NCI-H2107 (cell line): Measurements from ENCODE around the gene PRPF40B.
"Not testable (repeated sequence)": the region's sequence is repeated elsewhere in the genome, so short reads cannot be mapped to it uniquely, and the experiment has no call there.

Experiments
- DNase-seq: peaks from one replicate; lab custom pipeline; 2025; lab: John Stamatoyannopoulos, UW

The PRPF40B gene

DNA sequence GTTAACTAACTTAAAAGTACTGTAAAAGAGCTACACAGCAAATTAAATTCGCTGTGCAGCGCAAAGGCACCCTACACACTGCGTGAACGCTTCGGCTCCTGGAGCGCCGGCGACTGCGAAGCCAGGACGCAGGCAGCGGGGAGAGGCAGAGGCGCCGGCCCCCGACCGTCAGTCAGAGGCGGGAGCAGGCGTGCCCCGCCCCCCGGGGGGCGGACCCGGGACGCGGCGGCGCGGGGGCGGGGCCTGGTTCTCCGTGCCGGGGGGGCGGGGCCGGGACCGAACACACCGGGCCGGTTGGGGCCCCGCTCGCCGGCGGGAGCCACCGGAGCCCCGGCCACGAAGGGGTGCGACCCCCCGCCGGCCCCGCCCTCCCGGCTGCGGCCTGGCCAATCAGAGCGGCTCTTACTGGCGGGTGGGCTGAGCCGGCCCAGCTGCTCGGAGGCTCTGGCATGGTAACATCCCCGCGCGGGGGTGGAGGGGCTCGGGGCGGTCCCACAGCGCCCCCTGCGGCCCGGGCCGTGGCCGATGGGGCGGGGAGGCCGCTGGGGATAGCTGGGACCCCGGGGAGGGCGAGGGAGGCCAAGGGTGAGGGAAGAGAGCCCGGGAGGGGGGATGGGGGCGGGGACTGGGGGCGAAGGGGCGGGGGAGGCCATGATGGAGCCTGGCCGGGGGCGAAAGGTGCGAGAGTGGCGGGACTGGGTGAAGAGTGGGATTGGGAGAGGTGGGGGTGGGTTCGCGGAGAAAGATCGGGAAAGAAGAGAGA lies at the start of gene PRPF40B:
Gene PRPF40B, plus strand, starts transcription at position 420 of the 763 bp plus-strand sequence. Its CDS starts 30 bp downstream, at position 450.
- peak; percentile 80 for DNase-seq

GRCh38 chr12:49577589-49578315 lies 45.6 kb upstream of the PRPF40B start:
- no peak for DNase-seq

GRCh38 chr12:49578471-49579112 lies 44.8 kb upstream of the PRPF40B start:
- no peak for DNase-seq

DNA sequence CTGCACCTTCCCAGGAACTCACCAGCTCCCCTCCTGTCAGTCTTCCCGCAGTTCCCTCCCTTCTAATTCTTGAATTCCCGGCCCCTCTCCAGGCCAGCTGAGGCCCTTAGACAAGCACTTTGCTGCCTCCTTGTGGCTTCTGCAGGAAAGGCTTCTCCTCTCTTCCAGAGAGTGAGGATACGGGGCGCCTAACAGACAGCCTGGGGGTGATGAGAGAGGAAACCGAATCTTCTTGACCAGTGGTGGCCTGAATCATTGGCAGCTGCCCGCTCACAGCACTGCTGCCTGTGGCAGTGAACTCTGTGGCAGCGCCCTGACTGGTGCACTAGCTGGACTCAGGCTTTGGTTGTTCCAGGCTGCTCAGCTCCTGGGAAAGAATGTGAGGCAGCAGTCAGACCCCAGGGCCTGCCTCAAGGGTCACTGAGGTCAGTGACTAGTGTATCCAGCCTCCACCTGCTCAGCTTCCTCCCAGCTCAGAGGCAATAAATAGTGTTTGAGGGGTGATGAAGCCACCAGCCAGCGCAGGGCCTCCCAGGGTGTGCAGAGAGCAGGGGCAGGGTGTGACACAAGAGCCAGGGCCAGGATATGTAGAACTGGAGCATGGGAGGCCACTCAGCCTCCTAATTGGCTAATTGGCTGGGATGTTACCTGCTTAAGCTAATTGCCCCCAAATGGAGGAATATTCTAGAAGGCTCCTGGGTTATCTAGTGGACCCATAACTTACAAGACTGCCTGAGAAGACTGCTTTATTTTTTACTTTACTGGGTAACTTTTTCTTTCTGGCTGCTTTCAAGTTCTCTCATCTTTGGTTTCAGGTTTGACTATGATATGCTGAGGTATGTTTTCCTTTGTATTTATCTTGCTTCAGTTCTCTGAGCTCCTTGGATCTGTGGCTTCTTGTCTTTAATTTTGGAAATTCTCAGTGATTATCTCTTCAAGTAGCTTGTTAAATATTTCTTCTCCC lies 42.5 kb upstream of the PRPF40B start:
- peak; percentile 84 for DNase-seq

DNA sequence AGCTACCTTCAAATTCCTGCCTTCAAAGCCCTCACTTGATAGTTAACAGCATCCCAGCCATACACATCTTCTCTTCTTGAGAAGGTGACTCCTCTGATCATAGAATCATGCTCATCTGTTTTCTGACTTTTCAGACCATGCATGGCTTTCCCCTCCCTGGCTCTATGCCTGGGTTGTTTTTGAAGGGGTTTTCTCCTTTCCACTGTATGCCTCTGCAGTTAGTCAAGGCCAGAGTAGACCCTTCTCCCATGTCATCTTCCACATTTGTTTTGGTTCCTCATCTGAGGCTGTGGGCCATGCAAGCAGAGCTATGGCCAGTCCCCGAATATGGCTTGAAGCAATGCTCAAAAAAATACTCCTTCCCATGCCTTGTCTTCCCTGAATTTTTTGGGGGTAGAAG lies 41.2 kb upstream of the PRPF40B start:
- no peak for DNase-seq

DNA sequence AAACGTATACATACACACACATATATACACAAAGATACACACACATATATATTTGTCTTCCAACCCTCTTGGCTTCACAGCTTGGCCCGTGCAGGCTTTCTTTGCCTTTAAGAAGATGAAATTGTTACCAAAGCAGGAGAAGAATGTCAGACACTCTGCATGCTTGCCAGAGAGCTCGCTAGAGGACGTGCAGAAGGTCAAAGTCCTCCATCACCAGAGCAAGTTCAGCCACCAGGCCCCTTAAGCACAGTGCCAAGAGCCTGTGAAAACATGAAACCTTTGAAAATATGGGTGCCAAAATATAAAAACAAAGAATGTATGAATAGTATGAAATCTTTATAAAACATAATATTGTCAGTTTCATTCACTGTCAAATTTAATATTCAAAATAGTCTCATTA lies 40.5 kb upstream of the PRPF40B start:
- DNase-seq, result no peak

DNA sequence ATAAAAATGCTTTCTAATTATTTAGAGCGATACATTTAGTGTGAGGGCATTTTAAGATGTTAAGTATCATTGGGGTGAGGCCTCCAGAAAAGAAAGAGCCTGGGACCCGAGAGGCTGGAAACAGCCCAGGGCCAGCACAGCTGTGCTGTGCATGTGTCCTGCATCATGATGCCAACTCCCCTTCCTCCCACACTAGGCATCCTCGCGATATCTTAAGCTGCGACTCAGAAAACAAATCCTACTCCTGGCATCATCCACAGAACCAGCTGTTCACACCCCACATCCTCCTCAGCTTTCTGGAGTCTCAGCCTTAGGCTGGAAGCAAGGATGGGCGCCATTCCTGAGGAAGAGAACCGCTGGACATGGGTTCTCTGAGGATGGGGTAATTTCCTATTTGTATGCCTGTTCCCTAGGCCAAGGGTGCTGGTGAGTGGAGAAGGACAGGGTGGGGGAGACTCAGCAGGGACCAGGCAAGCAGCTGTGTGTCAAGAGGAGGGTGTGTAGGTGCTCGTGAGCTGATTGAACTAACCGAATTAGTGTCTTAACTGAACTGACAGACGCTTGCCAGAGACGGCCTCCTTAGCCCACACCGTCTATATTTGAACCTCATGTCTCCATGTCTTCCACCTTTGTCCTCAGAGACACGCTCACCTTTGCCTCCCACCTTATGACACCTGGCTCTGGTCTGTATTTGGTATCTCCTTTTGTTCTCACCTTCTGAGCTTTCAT lies 39.8 kb upstream of the PRPF40B start:
- DNase-seq, result no peak

DNA sequence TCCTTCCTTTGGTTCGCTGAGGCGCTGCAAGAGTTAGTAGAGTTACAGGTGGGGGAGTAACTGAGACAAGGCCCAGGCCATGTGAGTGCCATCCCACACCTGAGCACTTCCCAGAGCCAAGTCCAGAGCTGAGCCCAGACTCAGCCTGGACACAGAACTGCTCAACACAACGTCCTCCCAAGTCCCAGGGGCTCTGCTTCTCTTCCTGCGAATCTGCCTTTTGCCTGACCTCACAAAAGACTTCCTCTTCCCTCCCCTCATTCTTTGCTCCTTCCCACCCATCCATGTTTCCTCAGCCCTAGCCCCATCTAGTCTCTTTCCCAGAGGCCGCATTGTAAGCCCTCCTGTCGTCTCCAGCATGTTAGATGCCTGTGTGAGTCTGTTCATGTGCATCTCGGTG lies 38.8 kb upstream of the PRPF40B start:
- DNase-seq, result no peak

- no peak for DNase-seq
Observed at GRCh38 chr12:49585477-49586459, 37.6 kb upstream of the PRPF40B start.

DNA sequence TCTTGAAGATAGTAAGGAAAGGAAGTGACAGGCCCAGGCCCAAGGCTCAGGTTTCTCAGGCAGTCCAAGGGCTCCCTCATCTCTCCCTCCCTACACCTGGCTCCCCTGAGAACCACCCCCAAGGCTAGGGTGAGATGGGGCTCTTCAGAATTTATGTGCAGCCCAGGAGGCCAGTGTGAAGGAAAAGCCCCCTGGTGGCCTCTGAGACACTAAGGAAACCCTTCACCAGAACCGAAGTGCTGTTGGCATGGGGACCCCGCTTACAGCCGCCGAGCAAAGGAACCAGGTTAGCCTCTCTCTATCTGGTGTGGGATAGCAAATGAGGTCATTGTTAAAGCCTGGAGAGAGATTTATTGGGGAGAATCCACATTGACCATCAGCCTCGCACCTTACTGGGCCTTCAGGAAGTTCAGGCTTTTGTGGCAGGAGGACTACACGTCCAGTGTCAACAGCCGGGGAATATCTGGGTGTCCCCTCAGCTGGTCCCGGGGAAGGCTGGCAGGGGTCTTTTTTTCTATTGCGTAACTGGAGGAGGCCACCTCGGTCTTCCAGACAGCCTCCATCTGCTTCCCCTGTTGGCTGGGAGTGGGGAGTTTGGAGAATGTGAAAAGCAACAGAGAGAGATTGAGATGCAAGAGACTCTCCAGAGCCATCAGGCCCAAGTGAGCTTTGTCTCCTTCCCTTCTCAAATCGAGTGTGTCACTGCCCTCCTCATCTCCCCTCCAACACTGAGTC lies 36.0 kb upstream of the PRPF40B start:
- DNase-seq, result no peak

GRCh38 chr12:49588281-49588680 lies 35.1 kb upstream of the PRPF40B start:
- no peak for DNase-seq

DNA sequence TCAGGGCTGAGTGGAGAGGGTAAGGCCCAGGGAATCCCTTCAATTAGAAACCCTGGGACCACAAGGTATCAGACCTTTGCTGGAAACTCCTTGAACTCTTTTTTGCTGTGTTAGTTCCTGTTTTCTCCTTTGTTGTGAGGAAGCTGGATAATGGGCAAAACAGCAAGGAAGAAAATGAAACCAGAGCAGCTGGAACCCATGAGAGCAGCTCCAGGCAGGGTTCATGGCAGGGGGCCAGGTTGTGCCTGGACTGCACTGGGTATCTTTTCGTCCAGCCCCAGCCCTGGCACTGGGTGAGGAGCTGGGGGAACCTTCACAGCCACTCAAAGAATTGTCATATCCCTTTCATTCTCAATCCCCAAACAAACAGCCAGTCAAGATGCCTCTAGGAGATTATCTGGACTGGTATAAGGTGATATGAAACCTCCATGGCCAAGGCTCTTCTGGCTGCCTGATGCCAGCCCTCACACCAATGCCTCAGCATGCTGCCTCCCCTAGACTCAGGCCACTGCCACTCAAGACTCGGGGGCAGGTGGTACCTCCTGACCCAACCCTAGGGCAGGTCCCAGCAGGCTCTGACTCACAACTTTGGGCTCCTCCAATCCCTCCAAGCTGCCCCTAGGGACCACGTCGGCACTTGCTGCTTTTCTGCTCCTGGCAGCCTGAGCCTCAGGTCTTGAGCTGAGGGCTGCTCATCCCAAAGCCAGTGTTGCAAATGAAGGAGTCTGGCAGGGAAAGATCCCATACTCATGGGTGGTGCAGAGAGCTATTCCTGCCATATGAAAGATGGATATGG lies 34.4 kb upstream of the PRPF40B start:
- no peak for DNase-seq

GRCh38 chr12:49598527-49598926 lies 24.8 kb upstream of the PRPF40B start:
- no peak for DNase-seq

GRCh38 chr12:49599961-49600360 lies 23.4 kb upstream of the PRPF40B start:
- DNase-seq, result no peak

DNA sequence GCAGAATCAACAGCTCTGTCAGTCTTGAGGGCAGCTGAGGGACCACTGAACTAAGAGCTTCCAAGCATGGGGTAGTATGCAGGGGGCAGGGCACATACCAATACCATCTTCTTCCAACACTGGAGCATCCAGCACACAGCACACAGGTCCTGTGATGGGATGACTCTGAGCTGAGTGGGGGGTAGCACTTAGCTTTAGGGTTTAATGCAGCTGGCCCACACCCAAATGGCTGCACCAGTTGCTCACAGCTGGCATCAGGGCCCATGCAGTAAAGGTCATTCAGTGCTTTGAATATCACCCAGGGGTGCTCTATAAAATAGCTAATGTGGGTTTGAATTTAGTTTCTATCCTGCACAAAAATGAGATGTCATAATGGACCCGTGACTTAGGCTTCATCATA lies 19.6 kb upstream of the PRPF40B start:
- no peak for DNase-seq

GRCh38 chr12:49604856-49605255 lies 18.5 kb upstream of the PRPF40B start:
- no peak for DNase-seq

GRCh38 chr12:49605539-49605938 lies 17.8 kb upstream of the PRPF40B start, which contains the start of gene FAM186B:
Gene FAM186B, minus strand, starts transcription at chr12:49605639. Its CDS starts 162 bp downstream, at chr12:49605477.
- DNase-seq, result not testable (repeated sequence)
